Esophagus squamous epithelium (tissue), 5 donors: Measurements from ENCODE around the gene C1orf174. TPM values are rescaled to one million over a fixed set of nuclear protein-coding genes. Genes with fewer than 3 reads are reported as not detected.

Experiments
- DNase-seq: peaks from one replicate; lab custom pipeline; 2025; lab: John Stamatoyannopoulos, UW
- H3K27ac ChIP-seq, 4 donors: fragments of 200-600 bp; sonication (generic); one replicate each; pipeline ENCODE4 v1.5.1; 2016 to 2019; ENCODE audit warnings: mild to moderate bottlenecking in 1 of 4
- H3K27me3 ChIP-seq, 4 donors: fragments of 200-600 bp; sonication (generic); 1 replicate in 3 of 4; 2 replicates in 1 of 4; pipeline versions ENCODE4 v1.5.1 to v1.6.0; 2017 to 2021; ENCODE audit warnings: antibody characterized with exemption in 1 of 4
- H3K36me3 ChIP-seq, 3 donors: fragments of 200-600 bp; sonication (generic); one replicate each; pipeline ENCODE4 v1.5.1; 2016 to 2019
- H3K4me1 ChIP-seq, 3 donors: fragments of 200-600 bp; sonication (generic); one replicate each; pipeline ENCODE4 v1.5.1; 2017 to 2019
- H3K4me3 ChIP-seq, 4 donors: fragments of 200-600 bp; sonication (generic); 1 replicate in 3 of 4; 2 replicates in 1 of 4; pipeline ENCODE4 v1.5.1; 2016 to 2019; ENCODE audit warnings: mild to moderate bottlenecking in 2 of 4, moderate library complexity in 1 of 4
- H3K9me3 ChIP-seq, 3 donors: fragments of 200-600 bp; sonication (generic); one replicate each; pipeline ENCODE4 v1.5.1; 2016 to 2019
- CTCF ChIP-seq, 6 experiments: fragments of 450-650 bp in 4 of 6; fragments of 200-600 bp in 2 of 6; sonication (generic) in 2 of 6; IDR thresholded peaks; one replicate each; pipeline ENCODE4 v1.5.1; 2016 to 2019; ENCODE audit warnings: antibody characterized with exemption in 6 of 6, mild to moderate bottlenecking in 4 of 6, moderate library complexity in 4 of 6
- POLR2A ChIP-seq, 4 donors: fragments of 450-650 bp; IDR thresholded peaks; one replicate each; pipeline ENCODE4 v1.6.1; 2017; ENCODE audit warnings: antibody characterized with exemption in 4 of 4, mild to moderate bottlenecking in 4 of 4, moderate library complexity in 3 of 4
- WGBS, 2 donors: methylation state at CpG; one replicate each; pipeline ENCODE4 v1.1.5; 2018; 5-methylcytosine and 5-hydroxymethylcytosine counted together
- intact Hi-C: fragments of 100-400 bp; cut with DNase I; formaldehyde crosslinking; loops from one replicate; pipeline ENCODE4 v1.15.0; 2022
- total RNA-seq, 4 donors: library from RNA; depleted of rRNA; stranded (reverse); fragments of >200 nt; gene quantifications; one replicate each; pipeline ENCODE4 v1.1.0, GENCODE V29; 2016
- donor health status: DM: yes; HTN: yes; CAD: no.

Gene C1orf174
- total RNA-seq, result 10 to 100 TPM; 14.1 to 25.4 (median 23.9) TPM

GRCh38 chr1:3900150-3900968, at the start of gene C1orf174:
Gene C1orf174 (minus strand): TSS chr1:3900272. CDS start chr1:3900186, 86 bp downstream.
- Histone ChIP-seq H3K27me3 (no peaks in the 10 kb centered on the region), H3K9me3 (peaks cover 0 to 11% (median 0%) of the 10 kb centered on the region in 3 donors), H3K4me3 (peak within 1 kb of the TSS; percentile 82 to 100 (median 96)), H3K27ac (peak within 1 kb of the TSS; percentile 92 to 99 (median 98)), H3K4me1 (peaks cover 6 to 40% (median 6%) of the 10 kb centered on the region in 3 donors), H3K36me3 (peaks cover 0 to 12% (median under 1%) of the 10 kb centered on the region in 3 donors)
- peak in 1 of 6 experiments; percentile 10 for TF ChIP-seq CTCF (IDR thresholded peaks at IDR 0.05)
- TF ChIP-seq POLR2A (IDR thresholded peaks at IDR 0.05), result peak in 2 of 4 donors; percentile 35 to 44
- peak; percentile 99 for DNase-seq
- WGBS, 2 donors, result 0% methylated on average over 4 to 15 of the region's 58 CpGs
- intact Hi-C loops, result loop anchor here (5.0 kb wide), 1 partner anchor 43 kb away; the partner anchor contains the start of genes CEP104 and DFFB

GRCh38 chr1:3948344-3948743, 48.3 kb upstream of the C1orf174 start:
- intact Hi-C loops, result no loop called here
- H3K9me3 ChIP-seq, result no peaks in the 10 kb centered on the region
- no peak for TF ChIP-seq POLR2A (IDR thresholded peaks at IDR 0.05)
- no peak for TF ChIP-seq CTCF (IDR thresholded peaks at IDR 0.05)
- no peak overlapping the region for H3K27ac ChIP-seq
- H3K4me1 ChIP-seq, result peaks cover 0 to 5% (median 0%) of the 10 kb centered on the region in 3 donors
- peak overlapping the region in 1 of 4 donors; percentile 16 for H3K4me3 ChIP-seq
- whole genome bisulfite sequencing, 2 donors, result 19 to 47% methylated on average over 4 to 6 of the region's 9 CpGs
- no peak for DNase-seq
- H3K27me3 ChIP-seq, result peaks cover 0 to 85% (median 0%) of the 10 kb centered on the region in 4 donors
- H3K36me3 ChIP-seq, result no peaks in the 10 kb centered on the region

- WGBS, 2 donors, result 91 to 92% methylated on average over 6 to 15 of the region's 22 CpGs
- H3K9me3 ChIP-seq, result no peaks in the 10 kb centered on the region
- H3K27me3 ChIP-seq, result peaks cover 0 to 86% (median 0%) of the 10 kb centered on the region in 4 donors
- TF ChIP-seq POLR2A (IDR thresholded peaks at IDR 0.05), result no peak
- no peak for TF ChIP-seq CTCF (IDR thresholded peaks at IDR 0.05)
- intact Hi-C loops, result no loop called here
- DNase-seq, result no peak
- H3K36me3 ChIP-seq, result no peaks in the 10 kb centered on the region
- H3K27ac ChIP-seq, result no peak overlapping the region
- peaks cover 0 to 9% (median 0%) of the 10 kb centered on the region in 3 donors for H3K4me1 ChIP-seq
- no peak overlapping the region for H3K4me3 ChIP-seq
These were observed 46.1 kb upstream of the C1orf174 start for GRCh38 chr1:3945916-3946840.

- no peaks in the 10 kb centered on the region for H3K9me3 ChIP-seq
- no peak overlapping the region for H3K4me3 ChIP-seq
- peaks cover 0 to 86% (median 0%) of the 10 kb centered on the region in 4 donors for H3K27me3 ChIP-seq
- no peak overlapping the region for H3K27ac ChIP-seq
- no peaks in the 10 kb centered on the region for H3K36me3 ChIP-seq
- peaks cover 0 to 9% (median 0%) of the 10 kb centered on the region in 3 donors for H3K4me1 ChIP-seq
- no peak for TF ChIP-seq CTCF (IDR thresholded peaks at IDR 0.05)
- TF ChIP-seq POLR2A (IDR thresholded peaks at IDR 0.05), result no peak
- 81 to 83% methylated on average over 6 to 12 of the region's 12 CpGs for WGBS, 2 donors
- no peak for DNase-seq
- intact Hi-C loops, result no loop called here
These were observed 45.1 kb upstream of the C1orf174 start for GRCh38 chr1:3945222-3945621.
